ENCODE measurements around the gene LBH.
A peak's percentile ranks its signal among the peaks of the same experiment; 100 is the strongest.

The LBH gene

DNA sequence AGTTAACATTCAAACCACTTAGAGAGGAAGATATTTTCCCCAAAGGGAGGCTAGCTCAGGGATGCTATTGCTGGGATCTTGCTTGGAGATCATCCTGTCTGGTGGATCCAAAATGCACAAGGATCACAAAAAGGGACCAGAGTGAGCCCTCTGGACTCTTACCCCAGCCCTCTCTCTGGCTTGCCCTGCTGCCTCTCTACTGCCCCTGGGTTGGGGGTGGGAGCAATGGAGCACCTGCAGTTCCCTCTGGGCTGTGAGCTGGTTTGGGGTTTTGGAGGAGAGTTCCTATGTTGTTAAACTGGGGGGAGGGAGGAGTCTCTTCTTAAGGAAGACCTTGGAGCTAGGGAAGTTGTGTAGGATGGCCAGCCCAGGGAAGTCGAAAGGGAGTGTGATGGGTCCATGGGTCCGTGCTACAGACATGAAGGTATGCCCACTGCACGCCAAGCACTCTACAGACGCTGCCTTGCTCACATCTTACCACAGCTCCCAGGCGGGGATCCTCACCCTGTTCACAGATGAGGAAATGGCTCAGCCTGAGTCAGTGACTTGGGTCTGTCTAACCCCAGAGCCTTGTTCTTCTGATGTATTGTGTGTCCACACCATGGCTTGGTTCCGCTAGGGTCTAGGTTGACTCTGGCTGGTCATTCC, 3.8 kb downstream of the LBH start:
- peak; percentile 62 for DNase-seq (ENCODE audit: low read depth)
- peak overlapping the region; percentile 99 for H3K4me3 ChIP-seq (ENCODE audit: low read length)
- TF ChIP-seq, protein P1, sequence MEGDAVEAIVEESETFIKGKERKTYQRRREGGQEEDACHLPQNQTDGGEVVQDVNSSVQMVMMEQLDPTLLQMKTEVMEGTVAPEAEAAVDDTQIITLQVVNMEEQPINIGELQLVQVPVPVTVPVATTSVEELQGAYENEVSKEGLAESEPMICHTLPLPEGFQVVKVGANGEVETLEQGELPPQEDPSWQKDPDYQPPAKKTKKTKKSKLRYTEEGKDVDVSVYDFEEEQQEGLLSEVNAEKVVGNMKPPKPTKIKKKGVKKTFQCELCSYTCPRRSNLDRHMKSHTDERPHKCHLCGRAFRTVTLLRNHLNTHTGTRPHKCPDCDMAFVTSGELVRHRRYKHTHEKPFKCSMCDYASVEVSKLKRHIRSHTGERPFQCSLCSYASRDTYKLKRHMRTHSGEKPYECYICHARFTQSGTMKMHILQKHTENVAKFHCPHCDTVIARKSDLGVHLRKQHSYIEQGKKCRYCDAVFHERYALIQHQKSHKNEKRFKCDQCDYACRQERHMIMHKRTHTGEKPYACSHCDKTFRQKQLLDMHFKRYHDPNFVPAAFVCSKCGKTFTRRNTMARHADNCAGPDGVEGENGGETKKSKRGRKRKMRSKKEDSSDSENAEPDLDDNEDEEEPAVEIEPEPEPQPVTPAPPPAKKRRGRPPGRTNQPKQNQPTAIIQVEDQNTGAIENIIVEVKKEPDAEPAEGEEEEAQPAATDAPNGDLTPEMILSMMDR (conservative IDR thresholded peaks at IDR 0.05; ENCODE audit: low read length) = no peak

DNA sequence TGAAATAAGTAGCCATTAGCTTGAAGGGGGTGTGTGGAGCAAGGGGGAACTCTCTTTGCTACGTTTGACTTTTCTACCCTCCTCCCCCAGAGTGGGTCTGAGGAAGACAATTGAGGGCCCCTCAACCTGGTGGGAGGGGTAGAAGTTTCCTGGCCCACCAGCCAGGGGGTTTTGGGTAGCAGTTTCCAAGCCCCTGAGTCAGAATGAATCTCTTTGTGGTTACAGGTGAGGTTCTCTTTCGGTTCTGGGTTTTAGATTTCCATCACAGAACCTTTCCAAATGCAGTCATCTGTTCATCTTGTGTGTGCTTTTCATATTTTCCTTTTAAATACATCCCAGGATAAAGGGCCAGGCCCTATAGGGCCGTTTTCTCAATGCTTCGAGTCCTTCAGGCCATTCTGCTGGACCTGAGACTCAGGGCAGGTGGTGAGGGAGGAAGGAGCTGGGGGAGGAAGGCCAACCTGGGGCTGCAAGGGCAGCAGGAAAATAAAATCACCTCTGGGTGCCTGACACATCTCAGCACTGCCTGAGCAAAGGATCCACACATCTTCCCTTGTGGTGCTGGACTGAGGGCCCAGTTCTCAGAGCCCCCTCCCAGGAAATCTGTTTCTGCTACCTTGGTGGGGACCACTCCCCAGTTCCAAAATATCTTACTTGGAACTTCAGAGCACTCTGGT, 4.7 kb downstream of the LBH start:
- TF ChIP-seq, protein P1 (conservative IDR thresholded peaks at IDR 0.05; ENCODE audit: low read length) = no peak

DNA sequence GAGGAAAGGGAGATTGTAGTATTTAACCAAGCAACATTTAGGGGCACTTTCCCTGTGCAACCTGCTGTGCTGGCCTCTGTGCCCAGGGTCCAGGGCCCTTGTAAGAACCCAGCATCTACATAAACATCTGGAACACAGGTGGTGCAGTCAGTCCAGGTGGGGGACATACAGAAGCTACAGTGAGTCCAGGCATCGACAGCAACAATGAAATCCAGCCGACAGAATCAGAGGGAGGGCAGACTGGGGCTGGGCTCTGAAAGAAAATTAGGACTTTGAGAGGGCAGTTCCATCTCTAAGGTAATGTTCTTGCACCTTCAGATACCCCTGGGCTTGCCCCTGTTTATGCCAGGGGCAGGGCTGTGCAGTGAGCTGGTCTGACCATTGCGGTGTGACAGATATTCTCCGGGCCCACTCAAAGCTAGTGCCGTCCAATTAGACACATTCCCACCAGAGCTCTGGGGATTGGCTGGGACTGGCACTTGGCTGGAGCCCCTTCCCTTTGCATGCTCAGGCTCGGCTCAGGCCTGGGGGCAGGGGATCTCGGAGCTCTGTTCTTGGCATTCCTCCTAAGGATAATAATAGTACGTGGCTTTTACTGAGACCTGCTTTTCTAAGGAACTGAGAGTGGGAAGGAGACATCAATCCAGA, 5.4 kb downstream of the LBH start:
- peak overlapping the region; percentile 99 for H3K4me3 ChIP-seq (ENCODE audit: low read length)
- DNase-seq (ENCODE audit: low read depth) = no peak
- TF ChIP-seq, protein P1 (conservative IDR thresholded peaks at IDR 0.05; ENCODE audit: low read length) = 0 out of 2 replicates have a peak, but pooled peaks have one; percentile 1

More for the DNA sequence above, 4.7 kb downstream of the LBH start:
- DNase-seq (ENCODE audit: low read depth) = no peak
- peak overlapping the region; percentile 99 for H3K4me3 ChIP-seq (ENCODE audit: low read length)

DNA sequence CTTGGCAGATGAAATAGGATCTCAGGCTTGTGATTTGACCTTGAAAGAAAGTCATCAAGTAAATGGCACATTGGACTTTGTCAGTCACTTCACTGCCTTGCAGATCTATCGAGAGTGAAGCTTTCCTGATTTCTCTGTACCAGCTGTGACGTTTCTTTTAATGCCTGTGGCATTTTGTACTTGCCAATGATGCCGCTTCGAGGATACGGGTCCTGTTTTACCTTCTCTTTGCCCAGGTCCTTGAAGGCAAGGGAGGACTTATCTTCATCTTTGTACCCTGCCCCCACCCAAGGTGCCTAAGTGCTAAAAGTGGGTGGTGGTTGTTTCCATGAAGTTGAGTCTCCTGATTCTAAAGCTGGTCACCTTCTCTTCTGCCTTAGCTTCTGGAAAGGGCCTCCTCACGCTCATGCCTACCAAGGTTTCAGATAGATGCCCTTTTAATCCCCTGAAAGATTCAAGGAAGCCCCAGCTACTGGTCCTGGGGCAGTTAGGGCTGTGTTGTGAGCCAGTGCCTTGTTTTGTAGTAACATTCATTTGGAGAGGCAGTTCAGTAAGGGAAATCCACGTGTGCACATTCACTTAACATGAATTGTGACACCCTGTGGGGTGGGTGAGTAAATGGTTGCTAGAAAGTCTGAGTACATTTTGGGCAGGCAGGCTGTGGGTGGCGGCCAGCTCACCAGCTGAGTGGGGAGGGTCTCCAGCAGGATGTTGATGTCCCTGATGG, 6.1 kb downstream of the LBH start:
- peak; percentile 55 for DNase-seq (ENCODE audit: low read depth)
- TF ChIP-seq, protein P1 (conservative IDR thresholded peaks at IDR 0.05; ENCODE audit: low read length) = no peak
- H3K4me3 ChIP-seq (ENCODE audit: low read length) = peak overlapping the region; percentile 99

DNA sequence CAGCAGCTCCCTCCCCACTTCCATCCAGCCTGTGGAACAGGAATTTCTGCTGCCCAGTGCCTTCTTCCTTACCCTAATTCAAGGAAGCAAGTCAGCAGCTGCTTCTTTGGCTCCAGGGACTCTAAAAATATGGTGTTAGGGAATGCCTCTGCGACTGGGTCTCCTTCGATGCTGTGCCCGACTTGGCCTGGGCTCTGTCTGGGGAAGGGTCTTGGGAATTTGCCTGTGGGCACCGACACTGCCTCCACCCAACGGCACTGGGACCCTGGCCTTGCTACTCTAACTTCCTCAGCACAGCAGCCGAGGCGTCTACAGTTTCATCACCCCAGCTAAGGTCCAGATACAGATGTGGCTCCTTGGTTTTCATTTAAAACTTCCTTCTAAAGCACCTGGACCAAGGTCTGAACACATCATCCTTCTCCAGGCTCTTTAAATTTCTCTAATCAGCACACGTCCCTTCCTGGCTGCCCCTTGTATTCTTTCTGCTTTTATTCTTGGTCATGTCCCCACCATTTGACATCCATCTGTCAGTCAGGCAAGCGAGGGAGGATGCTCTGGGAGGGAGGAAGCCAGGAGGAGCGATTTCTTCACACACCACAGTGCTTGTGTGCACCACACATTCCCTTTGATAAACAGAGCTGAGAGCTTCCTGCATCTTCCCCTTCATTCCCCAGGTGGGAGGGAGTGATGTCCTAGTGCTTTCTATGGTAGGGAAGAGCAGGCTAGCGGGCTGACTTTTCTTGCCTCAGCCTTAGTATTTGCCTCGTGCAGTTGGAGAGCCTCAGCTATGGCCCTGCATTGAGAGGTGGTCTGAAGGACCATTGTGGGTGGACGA, 6.8 kb downstream of the LBH start:
- peak; percentile 67 for DNase-seq (ENCODE audit: low read depth)
- peak overlapping the region; percentile 99 for H3K4me3 ChIP-seq (ENCODE audit: low read length)
- TF ChIP-seq, protein P1 (conservative IDR thresholded peaks at IDR 0.05; ENCODE audit: low read length) = no peak

DNA sequence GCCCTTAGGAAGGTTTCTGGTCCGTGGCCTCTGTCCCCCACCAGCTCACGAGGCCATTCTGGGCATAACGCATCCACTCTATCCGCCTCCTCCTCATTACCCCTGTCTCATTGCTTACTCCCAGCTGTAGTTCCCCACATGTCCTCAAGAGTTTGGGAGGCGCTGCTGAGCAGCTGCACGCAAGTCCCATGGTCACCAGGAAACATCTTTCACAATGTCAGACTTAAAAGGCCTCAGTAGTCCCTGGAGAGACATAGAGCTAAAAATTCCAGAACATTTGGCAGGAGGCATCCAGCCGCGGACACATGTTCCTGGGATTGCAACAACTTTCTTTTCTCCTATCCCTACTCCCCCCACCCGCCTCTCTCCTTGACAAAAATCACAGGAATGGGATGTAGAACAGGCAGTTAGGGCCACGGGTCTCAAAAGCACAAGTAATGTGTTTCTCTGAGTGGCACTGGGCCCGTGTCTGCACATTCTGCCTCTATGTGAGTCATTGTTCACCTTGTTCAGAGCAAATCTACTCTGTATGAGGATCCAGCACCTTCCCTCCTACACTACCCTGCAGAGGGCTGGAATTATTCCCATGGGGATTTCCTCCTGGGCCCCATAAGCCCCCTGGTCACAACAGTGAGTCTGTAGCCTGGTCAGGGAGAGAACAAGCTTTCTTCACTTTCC, 8.1 kb downstream of the LBH start:
- DNase-seq (ENCODE audit: low read depth) = peak; percentile 99
- TF ChIP-seq, protein P1 (conservative IDR thresholded peaks at IDR 0.05; ENCODE audit: low read length) = peak; percentile 98
- H3K4me3 ChIP-seq (ENCODE audit: low read length) = peak overlapping the region; percentile 47

Measured in AG10803 (cell line).